NCI-H1092 treated with DMSO at 0.1 percent for 48 hours (cell line): ENCODE measurements around the gene MACO1.
"Not testable (repeated sequence)": the region's sequence is repeated elsewhere in the genome, so short reads cannot be mapped to it uniquely, and the experiment has no call there.

Experiments used
- DNase-seq: peaks from one replicate; lab custom pipeline; 2025; lab: John Stamatoyannopoulos, UW

The MACO1 gene

DNA sequence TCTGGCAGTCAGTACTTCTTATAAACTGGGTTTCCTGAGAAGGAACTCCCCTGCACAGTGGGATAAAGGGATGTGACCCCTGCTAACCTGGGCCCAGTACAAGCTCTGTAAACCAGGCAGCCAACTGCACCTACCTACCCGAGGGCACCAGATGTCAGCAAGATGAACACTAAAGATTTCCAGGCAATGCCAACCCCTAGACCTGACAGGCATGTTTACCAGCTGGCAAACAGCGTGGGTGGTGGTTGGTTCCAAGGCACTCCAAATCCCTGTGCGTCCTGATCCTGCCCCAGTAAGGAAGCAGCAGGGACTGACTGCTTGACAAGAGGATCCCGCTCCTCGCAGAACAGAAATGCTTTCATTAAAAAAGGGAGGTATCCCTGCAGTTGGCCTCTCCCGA lies 7.5 kb upstream of the MACO1 start:
- not testable (repeated sequence) for DNase-seq

DNA sequence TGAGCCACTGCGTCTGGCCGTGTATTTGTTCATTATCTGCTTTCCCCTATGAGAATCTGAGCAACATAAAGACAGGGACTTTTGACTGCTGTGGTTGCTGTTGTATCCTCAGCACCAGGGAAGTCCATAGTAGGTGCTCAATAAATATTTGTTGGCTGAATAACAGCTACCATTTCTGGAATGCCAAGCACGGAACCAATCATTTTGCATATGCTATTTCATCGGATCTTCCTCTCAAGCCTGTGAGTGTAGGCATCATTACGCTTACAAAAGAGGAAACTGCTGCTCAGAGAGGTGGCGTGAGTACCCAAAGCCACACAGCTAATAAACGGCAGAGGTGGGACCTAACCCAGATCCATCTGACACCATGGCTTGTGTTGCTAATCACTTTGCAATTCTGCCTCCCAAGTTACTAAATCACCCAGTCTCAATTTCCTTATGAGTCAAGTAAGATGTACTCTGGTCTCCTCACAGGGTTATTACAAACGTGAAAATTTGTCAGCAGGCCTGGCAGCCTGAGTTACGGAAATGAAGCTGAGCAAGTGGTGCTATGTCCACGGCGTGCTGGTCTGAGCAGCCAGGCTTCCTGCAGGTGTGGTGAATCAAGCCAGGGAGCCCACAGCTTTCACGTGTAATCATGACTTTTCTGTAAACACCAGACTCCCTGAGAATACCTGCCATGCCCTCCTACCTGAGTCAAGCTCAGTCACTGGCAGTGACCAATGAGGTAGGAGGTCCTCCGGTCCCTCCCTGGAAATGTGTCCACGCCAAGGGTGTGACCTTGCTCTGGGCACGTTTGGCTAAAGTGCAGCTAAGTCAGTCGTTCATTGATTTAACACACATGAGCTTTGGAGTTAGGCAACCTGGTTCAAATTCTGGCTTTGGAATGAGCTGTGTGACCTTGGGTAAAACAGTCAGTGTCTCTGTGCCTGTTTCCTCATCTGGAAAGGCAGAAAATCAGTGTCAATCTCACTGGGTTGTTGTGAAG lies 5.3 kb upstream of the MACO1 start:
- no peak for DNase-seq

DNA sequence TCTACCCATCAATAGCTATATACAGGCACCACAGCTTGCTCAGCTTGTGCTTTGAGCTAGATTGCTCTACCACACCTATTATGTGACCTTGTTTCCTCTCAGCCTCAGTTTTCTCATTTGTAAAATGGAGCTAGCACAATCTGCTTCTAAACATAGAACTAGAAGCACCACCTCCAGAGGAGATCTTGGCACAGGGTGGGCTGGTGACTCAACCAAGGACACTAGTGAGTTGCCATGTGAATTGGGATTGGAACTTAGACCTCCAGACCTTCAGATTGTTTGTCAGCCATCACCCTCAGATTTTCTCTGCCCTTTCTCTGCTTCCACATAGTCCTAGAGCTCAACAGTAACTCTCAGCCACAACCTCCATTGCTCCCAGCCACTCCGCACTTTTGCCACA lies 3.0 kb upstream of the MACO1 start:
- DNase-seq, result no peak

DNA sequence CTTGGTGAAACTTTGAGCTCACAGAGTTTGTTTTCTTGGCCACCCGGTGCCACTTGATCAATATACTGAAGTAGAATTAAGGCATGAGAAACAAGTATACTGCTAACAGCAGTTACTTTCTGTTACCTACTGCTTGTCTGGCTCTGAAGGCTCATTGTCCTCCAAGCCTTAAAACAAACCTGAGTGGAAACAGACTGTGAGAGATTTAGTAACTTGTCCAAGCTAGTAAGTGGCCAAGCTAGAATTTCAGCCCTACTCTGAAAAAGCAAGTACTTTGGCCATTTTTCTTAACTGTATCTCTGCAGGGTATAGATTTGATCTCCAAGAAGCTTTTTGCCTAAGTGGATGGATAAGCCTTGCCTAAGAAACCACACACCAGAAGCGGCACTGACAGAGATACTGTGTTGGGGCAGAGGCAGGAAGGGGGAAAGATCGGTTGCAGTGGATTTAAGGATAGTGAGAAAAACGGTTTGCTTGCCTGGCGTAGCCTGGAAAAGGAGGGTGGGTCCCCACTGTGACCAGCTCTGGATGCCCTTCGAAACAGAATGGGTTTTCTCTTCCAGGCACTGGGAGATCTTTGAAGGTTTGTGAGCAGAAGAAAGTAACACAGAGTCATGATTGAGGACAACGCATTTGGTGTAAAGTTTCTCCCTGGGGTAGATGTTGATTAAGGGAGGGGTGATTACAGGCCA lies 2.1 kb upstream of the MACO1 start:
- DNase-seq, result no peak

DNA sequence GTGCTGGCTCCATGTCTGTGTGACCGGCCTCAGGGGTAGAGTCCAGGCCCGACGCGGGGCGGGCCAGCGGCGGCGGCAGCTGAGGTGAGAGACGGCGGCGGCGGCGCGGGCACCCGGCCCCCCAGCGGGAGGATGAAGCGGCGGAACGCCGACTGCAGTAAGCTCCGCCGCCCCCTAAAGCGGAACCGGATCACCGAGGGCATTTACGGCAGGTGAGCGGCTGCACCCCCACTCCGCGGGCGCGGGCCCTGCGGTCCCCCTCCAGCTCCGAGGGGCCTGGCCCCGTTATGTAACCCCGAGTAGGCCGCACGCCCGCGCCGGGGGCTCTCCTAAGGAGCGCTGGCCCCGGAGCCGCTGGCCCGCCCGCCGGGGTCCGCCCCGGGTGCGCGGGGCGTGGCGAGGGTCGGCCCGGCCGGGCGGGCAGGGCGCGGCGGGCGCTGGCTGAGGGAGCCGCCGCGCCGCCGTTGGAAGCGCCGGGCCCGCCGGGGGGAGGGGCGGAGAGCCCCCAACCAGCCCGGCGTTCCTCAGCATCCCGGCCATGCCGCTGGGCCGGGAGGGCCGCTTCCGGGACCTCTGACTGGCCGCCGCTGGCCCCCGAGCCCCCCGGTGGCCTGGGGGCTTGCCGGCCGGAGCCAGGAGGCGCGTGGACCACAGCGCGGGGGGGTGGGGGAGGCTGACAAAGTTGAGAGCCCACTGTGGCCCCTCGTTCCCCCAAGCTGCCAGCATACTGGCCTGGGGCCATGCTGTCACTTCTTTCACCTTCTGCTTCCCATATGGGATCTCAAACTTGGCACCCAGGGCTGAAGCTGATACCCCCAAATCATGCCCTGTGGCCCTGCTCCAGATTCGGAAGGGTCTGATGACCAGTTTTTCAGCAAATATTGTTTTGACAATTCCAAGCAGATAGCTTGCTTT lies 527 bp downstream of the MACO1 start:
- no peak for DNase-seq

DNA sequence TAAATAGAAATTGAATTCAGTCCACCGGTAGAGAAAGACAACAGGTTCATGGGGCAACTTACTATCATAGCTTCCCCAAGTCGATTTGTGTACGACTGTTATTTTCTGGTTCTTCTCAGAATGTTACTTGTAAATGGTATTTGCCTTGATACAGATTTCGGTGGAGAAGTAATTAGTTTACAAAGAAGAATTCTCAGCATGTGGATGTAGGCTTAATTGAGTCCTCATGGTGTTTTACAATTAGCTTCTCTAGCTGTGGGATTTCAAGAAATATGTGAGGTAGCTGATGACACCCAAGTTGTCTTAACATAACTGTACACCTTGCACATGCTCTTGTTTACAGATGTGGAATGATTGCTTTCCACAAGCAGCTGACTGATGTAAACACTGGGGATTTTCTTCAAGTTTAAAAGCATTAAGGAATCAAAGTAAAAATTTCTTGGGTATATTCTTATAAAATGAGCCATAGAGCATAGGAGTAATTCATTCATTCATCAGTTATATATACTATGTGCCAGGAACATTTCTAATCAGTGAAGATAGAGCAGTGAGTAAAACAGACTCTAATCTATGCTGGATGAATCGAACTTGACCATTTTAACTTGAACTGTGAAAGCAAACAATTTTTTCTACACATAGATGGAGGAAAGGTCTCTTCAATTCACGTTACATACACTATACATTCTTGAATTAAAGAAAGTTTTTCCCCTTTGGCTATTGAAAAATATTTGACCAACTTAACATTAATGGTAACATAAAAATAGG lies 1.4 kb downstream of the MACO1 start:
- no peak for DNase-seq

DNA sequence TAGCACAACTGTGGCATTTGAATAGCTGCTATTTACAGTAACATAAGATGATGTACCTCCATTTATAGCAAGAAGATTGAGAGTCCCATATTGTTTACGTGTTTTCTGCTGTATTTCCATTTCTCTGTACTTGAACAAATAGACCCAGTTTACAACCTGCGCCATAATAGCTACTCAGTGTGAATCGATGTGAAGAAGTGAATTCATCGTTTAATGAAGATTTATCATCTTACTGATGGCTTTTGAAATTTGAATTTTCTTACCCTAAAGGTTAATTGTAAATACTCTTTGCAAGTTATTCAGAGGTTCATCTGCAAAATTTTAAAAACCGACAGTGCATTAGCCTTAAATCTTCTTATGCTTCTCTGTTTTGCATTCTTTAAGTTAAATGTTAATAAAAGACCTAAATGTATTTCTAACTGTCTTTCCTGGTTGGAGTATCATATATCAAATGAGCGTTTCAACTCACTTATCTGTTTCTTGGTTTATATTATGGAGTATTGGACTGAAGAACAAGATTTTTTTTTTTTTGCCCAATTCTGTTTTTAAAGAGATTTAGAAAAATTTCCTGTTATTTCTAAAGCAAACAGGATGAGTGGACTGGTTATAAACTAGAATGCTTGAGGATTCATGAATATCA lies 2.2 kb downstream of the MACO1 start:
- no peak for DNase-seq

DNA sequence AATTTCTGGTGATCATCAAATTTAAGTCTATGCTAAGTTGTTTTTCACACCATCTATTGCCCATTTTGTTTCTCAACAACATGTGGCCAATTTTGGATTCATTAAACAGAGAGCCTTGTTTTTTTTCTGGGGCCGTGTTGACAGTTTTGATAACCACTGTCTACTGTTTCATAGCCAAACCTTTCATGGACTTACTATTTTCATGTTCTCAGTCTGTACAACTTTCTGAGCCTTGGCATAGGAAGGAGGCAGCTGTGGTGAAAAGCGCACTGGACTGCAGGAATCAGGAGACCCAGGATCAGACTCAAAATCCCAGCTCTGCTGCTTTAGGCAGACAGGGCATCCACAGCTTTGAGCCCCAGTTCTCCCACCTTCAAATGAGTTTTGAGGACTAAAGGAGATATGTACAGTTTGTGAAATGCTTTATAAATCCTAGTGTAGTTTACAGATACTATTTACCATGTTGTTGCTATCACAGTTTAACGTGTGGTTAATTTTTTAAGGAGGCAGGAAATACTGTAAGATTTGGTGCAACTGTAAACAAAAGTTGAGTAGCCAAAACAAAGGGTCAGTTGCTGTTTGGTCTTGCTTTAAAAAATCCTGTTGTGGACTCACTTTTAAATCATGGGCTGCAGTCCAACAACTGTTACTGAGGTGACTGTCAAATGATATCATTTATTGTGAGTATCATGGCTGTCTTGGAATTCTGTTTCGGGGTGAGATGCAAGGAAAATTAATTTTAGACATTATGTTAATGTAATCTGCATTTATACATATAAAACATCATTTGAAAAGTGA lies 2.9 kb downstream of the MACO1 start:
- DNase-seq, result no peak

DNA sequence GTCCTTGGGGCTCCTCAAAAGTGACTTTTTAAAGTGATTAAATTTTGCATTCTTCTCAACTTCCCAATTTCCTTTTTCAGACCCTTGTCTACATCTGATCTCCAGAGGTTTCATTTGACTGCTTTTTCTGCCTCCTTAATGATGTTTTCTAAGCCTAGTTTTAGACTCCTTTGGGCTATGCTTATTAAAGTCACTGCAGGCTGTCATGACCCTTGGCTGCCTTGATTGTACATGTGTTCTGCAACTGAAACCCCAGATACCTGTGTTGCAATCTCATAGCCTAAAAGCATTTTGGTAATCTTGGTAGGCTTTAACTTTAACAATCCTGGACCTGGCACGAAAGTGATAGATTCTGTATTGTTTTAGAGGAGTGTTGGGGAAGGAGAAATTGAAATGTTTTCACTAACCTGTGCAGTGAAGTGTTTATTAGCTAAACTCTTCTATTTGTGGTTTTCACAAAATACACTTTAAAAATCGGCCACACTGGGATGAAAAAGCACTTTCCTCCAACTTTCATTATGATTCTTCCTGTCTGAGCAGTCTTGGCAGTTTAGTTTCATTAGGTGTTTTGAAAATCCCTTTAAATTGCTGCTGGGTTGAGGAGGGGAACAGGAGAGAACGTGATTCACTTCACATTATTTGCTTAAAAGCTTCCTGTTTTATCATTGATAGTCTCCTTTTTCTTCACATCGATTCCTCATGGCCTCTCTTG lies 4.9 kb downstream of the MACO1 start:
- no peak for DNase-seq

DNA sequence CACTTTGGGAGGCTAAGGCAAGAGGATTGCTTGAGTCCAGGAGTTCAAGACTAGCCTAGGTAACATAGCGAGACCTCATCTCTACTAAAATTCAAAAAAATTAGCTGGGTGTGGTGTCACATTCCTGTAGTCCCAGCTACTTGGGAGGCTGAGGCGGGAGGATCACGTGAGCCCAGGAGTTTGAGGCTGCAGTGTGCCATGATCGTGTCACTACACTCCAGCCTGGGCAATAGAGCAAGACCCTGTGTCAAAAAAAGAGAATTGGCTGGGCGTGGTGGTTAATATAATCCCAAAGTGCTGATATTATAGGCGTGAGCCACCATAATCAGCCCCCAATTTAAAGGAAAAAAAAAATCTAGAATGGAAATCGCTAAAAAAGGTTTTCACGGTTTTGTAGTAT lies 7.0 kb downstream of the MACO1 start:
- DNase-seq, result no peak

DNA sequence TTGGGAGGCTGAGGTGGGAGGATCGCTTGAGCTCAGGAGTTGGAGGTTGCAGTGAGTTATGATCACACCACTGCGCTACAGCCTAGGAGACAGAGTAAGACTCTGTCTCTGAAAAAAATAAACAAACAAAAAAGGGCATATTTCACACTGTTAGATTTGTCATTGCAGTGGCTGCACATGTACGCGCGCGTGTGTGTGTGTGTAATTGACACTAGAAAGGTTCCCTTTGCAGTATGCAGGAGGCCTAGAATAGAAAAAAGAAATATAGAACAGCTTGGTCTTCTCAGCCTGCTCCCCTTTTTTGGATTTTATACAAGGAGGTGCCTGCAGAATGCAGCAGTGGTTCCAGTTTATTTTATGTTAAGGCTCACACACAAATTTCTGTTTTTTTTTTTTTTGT lies 8.6 kb downstream of the MACO1 start:
- no peak for DNase-seq

DNA sequence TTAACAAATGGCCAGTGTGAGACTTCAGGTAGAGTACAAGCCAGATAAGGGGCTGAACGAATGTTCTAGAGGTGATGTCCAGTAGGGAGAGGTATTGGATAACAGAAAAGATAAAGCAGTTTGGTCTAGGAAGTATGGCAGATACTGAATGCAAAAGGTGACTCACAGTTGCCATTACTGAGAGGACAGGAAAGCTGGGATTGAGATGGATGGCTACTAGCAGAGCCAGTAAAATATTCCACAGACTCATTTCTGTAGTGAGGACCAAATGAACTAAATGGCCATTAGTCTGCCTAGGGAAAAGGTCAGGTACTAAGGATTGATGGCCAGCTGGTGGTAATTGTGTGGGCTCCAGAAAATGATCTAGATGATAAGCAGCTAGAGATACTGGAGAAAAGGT lies 11.5 kb downstream of the MACO1 start:
- no peak for DNase-seq

DNA sequence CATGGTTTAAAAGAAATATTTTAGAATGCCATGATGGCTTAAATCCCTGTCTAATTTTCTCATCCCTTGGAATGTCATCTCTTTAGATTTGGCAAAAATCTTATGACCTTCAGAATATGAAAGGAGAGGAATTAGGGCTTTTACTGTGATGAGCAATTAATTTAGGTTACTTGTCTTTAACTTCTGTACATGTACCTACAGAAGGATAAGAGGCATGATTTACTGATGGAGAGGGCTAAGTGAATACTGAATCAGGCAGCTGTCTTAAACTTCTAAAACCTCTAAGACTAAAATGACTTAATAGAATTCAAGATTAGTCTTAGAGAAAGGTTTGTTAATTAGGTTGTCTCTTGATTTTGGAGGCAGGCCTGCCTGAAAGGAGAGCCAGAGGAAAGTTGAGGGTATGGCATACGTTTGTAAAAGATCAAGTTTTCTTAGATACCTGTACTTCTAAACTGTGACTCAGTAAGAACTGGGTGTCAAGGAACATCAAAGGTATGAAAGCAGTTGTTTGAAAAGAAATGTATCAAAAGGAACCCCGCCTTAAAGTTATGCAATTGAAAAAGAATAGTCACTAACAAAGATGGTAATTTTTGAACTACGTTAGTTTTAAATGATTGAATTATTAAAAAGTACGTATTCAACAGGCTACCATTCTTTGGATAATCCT lies 12.5 kb downstream of the MACO1 start:
- DNase-seq, result no peak

DNA sequence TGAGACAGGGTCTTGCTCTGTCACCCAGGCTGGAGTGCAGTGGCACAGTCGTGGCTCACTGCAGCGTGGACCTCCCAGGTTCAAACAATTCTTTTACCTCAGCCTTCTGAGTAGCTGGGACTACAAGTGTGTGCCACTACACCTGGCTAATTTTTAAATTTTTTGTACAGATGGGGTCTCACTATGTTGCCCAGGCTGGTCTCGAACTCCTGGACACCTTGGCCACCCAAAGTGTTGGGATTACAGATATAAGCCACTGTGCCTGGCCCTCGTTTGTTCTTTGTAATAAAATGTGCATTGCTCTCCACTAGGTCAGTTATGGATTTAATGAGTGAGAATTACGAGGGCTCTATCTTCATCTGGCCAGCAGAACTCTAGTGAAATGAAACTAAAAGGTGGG lies 13.9 kb downstream of the MACO1 start:
- DNase-seq, result not testable (repeated sequence)

DNA sequence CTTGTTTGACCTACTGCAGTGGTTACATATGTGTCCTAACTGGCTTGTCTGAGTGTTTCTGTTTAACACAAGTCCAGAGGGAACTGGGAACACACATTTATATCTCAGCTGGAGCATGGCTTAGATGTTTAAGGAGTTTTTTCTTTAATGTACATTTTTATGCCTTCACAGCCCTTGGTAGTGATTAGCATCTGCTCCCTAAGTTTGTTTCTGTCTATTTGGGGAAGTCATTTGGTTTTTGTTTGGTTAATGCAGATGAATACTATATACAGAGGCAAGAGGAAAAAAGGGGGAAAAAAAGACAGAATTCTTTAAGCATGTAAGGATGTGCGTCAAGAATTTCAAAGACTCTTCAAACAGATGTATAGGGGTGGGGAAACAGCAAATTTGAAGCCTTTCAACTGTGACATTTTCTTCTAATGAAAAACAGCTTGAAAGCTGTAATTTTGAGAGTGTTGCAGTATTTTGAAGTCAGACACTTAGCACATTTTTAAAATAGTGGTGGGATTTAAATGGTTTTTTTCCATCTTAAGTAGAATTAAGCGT lies 15.4 kb downstream of the MACO1 start:
- no peak for DNase-seq

DNA sequence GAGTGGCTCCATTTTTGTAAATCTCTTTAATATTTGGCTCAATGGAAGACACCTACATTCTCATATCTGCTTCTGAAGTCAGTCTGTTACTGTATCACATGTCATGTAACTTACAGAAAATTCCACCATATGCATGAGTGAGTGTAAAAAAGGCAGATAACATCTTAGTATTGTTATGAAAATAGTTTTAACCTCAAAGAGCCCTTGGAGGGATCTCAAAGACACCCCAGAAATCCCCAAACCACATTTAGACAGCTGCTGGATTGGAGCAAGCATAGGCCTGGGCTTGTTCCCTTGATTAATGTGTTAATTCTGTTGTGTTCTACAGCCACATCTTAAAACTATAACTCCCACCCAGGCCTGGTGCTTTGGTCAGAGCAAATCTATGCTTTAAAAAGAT lies 16.9 kb downstream of the MACO1 start:
- no peak for DNase-seq

DNA sequence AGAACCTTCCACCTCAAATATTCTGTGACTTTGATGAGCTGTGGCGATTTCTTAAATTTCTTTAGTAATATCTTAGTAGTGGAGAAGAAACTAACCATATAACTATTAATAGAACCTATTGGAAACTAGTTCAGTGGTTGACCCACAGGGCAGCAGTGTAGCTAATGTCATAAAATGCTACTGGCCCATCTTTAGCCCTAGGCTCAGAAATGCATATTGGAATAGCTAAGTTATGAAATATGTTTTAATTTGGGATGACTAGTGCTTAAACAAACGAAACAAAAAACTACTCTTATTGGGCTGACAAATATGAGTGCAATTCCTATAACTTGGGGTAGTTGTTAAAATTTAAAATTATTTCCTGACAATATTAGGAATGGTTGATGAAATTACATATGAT lies 20.2 kb downstream of the MACO1 start:
- DNase-seq, result no peak

DNA sequence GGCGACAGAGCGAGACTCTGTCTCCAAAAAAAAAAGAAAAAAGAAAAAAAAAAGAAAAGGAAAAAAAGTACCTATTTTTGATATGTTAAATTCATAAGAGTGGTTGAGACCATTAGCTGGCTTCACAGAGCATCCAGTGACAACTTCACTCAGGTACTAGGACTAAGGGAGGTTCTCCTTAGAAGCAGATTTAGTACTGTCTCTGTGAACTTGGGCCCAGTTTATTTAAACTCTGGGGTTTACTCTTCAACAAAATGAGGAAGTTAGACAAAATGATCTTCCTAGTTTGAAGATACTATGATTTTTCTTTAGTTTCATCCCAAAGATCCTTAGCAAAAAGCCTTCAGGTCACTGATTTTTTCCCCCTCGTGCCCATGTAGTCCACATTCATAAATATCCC lies 21.2 kb downstream of the MACO1 start:
- no peak for DNase-seq

DNA sequence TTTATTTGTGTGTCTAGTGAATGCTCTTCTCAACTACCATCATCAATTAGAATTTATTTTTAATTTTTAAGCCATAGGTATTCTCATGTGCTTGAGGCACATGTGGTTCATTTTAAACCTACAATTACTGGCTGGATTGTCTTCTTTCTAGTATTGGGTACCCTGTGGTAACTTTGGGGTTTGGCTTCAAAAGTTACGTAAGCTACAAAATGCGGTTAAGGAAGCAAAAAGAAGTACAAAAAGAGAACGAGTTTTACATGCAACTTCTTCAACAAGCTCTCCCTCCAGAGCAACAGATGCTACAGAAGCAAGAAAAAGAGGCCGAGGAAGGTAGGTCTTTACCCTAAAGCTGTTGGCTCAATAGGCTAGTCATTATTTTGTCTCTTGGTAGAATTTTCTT lies 25.8 kb downstream of the MACO1 start:
- DNase-seq, result no peak
